Thymus (tissue), 11 donors: Measurements from ENCODE around the gene RABAC1. TPM values are rescaled to one million over a fixed set of nuclear protein-coding genes. Genes with fewer than 3 reads are reported as not detected.

Experiments used
- DNase-seq, 9 donors: peaks; one replicate each; pipeline ENCODE4 v3.0.0-alpha.2; 2013; ENCODE audit warnings: low spot score in 9 of 9, low read depth in 6 of 9, missing footprints in 1 of 9
- H3K27ac ChIP-seq, 2 donors: one replicate each; pipeline ENCODE4 v1.5.1; 2013; ENCODE audit warnings: control low read depth in 1 of 2, low read depth in 1 of 2, low read length in 1 of 2, mild to moderate bottlenecking in 1 of 2, moderate library complexity in 1 of 2
- H3K27me3 ChIP-seq, 2 donors: one replicate each; pipeline ENCODE4 v1.5.1; 2013; ENCODE audit warnings: low read length in 1 of 2; ENCODE audit not compliant: control insufficient read depth in 2 of 2, insufficient read depth in 1 of 2
- H3K36me3 ChIP-seq, 2 donors: one replicate each; pipeline ENCODE4 v1.5.1; 2013; ENCODE audit warnings: low read length in 1 of 2, mild to moderate bottlenecking in 1 of 2, moderate library complexity in 1 of 2; ENCODE audit not compliant: control insufficient read depth in 2 of 2, insufficient read depth in 2 of 2
- H3K4me1 ChIP-seq, 2 donors: one replicate each; pipeline ENCODE4 v1.5.1; 2013; ENCODE audit warnings: low read length in 2 of 2; ENCODE audit not compliant: control insufficient read depth in 2 of 2, insufficient read depth in 2 of 2
- H3K4me3 ChIP-seq, 2 donors: one replicate each; pipeline ENCODE4 v1.5.1; 2013; ENCODE audit warnings: low read length in 2 of 2, control low read depth in 1 of 2, mild to moderate bottlenecking in 1 of 2
- H3K9me3 ChIP-seq, 2 donors: one replicate each; pipeline ENCODE4 v1.5.1; 2013; ENCODE audit warnings: low read length in 1 of 2, mild to moderate bottlenecking in 1 of 2; ENCODE audit not compliant: control insufficient read depth in 2 of 2, insufficient read depth in 1 of 2
- WGBS: extraction: QIAGEN DNeasy Blood & Tissue Kit; methylation state at CpG from one replicate; pipeline ENCODE4 v1.1.7; 2013; 5-methylcytosine and 5-hydroxymethylcytosine counted together
- polyA plus RNA-seq: library from polyadenylated mRNA; stranded (reverse); fragments of 200-250 nt; gene quantifications from one replicate; pipeline ENCODE4 v1.2.3, GENCODE V29; 2013
- total RNA-seq: library from RNA; stranded (reverse); fragments of 120-200 nt; gene quantifications from one replicate; pipeline ENCODE4 v1.2.4, GENCODE V29; 2013
- donor health status: healthy.

The RABAC1 gene
- total and polyA plus RNA-seq, 2 donors: 111 to 116 TPM

DNA sequence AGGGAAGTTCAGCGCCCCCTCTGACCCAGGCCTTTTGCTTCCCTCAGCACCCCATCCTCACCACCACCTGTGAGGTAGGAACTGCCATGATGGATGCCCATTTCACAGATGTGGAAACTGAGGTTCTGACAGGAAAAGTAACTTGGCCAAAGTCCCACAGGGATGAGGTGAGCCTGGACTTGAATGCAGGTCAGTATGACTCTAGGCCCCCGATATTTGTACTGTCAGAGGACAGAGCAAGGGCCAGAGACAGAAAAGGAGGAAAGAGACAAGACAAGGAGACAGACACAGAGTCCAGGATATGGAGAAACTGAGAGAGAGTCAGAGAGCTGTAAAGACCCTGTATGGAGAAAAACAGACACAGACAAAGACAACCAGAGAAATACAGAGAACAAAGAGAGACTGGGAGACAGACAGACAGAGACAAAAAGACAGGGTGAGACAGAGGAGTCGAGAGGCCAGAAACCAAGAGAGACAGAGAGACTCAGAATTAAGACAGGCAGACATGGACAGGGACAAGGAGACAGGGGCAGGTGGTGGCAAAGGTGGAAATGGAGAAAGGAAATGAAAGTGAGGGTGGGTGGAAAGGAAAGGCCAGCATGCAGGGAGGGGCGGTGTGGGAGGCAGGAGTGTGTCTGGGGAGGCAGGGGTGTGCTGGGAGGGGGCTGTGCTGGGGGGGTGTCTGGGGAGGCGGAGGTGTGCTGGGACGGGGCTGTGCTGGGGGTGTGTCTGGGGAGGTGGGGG, 35.9 kb downstream of the RABAC1 start:
- H3K27ac ChIP-seq: no peak overlapping the region
- no peak for DNase-seq
- H3K4me1 ChIP-seq: peaks cover 0 to 17% of the 10 kb centered on the region in 2 donors
- H3K9me3 ChIP-seq: peaks cover 0 to 5% of the 10 kb centered on the region in 2 donors
- no peak overlapping the region for H3K4me3 ChIP-seq
- no peaks in the 10 kb centered on the region for H3K36me3 ChIP-seq
- WGBS: 49% methylated on average over 6 of the region's 6 CpGs
- peaks cover 34 to 97% of the 10 kb centered on the region in 2 donors for H3K27me3 ChIP-seq

DNA sequence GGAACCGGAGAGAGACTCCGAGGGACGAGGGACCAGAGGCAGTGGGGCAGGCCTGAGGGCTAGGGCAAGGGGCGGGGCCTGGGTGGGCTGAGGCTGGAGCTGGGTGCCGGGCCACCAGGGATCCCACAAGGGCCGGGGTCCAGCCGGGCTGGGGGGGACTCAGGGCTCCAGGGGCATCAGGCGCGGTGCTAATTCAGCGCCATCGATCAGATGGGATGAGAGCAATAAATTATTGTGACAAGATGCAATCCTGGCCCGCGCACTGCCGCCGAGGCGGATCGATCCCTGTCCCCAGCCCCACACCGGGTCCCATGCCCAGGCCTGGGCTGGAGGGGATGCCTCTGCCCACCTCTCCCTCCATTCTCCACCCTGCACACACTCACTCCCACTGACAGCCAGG, 36.5 kb downstream of the RABAC1 start:
- DNase-seq: no peak
- H3K27me3 ChIP-seq: peaks cover 29 to 97% of the 10 kb centered on the region in 2 donors
- peaks cover 0 to 11% of the 10 kb centered on the region in 2 donors for H3K4me1 ChIP-seq
- 24% methylated on average over 18 of the region's 18 CpGs for WGBS
- H3K4me3 ChIP-seq: no peak overlapping the region
- peaks cover 0 to 5% of the 10 kb centered on the region in 2 donors for H3K9me3 ChIP-seq
- H3K36me3 ChIP-seq: no peaks in the 10 kb centered on the region
- H3K27ac ChIP-seq: no peak overlapping the region

DNA sequence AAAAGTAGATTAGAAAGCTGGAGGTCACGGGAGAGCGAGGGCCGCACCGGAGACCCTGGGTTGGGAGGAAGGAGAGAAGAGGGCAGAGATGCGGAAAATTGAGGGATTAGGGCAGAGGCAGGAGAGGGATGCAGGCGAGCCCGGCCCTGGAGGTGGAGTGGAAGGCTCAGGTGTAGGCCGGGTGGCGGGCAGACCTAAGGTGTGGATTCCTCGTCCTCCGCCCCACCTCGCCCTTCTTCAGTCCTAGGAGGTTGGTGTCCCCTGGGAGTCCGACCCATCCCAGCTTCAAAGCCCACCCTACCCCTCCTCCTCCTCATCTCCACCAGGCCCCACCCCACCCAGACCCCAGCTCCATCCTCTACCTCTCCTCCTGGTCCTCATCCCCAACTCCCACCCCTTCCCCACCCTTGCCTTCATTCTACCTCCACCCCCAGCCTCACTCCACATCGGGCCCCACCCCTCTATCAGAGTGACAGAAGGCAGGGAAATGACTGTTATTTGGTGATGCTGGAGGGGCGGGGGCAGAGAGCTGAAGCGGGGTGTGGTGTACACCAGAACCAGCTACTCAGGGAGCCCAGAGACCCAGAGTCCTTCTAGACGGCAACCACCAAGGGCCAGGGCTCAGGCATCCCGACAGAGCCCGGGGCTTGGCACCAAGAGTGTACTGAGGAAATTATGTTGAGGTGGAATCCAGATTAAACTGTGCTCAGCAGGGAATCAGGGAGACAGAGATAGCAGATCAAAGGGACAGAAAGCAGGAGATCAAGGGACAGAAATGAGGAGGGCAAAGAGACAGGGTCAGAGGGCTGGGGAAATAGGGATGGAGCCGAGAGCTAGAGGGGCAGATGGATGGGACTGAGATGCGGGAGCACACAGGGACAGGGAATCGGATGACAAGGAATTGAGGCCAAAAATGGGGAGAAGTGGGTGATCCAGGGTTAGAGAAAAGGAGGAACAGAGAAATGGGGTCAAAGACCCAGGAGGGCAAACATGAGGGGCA, 37.2 kb downstream of the RABAC1 start:
- Histone ChIP-seq H3K9me3 (peaks cover 0 to 5% of the 10 kb centered on the region in 2 donors), H3K4me1 (peaks cover 0 to 10% of the 10 kb centered on the region in 2 donors), H3K36me3 (no peaks in the 10 kb centered on the region), H3K4me3 (no peak overlapping the region), H3K27me3 (peaks cover 29 to 97% of the 10 kb centered on the region in 2 donors), H3K27ac (no peak overlapping the region)
- DNase-seq: no peak
- WGBS: 35% methylated on average over 22 of the region's 22 CpGs

DNA sequence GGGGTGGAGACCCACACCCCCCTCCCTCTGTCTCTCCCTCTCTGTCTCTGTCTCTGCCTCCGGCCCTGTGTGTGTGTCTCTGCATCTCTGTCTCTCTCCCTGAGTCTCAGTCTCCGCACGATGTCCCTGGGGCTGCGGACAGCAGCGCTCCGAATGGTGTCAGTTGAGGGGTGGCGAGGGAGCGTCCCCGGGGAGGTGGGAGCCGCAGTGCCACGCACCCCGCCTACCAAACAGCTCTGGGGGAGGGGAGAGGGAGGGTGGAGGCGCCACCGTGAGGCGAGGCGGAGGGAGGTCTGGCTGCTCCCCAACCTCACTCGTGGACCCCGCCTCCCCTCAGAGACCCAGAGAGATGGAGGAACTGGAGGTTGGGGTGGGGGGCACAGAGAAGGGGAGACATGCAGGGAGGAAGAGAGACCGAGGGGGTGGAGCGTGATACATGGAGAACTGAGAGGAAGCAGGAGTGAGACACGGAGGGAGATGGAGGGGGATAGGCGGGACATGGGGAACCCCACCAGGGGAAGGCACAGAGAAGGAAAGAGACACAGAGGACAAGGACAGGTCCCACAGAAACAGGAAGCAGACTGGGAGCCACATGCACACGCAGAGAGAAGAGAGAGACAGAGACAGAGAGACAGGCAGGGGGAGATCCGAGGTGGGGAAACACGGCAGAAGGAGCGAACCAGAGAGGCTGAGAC, 38.1 kb downstream of the RABAC1 start:
- H3K27me3 ChIP-seq: peaks cover 26 to 97% of the 10 kb centered on the region in 2 donors
- H3K36me3 ChIP-seq: no peaks in the 10 kb centered on the region
- DNase-seq: peak in 1 of 9 donors; percentile 41
- H3K9me3 ChIP-seq: peaks cover 0 to 5% of the 10 kb centered on the region in 2 donors
- no peak overlapping the region for H3K27ac ChIP-seq
- peaks cover 0 to 12% of the 10 kb centered on the region in 2 donors for H3K4me1 ChIP-seq
- no peak overlapping the region for H3K4me3 ChIP-seq
- WGBS: 15% methylated on average over 26 of the region's 26 CpGs

DNA sequence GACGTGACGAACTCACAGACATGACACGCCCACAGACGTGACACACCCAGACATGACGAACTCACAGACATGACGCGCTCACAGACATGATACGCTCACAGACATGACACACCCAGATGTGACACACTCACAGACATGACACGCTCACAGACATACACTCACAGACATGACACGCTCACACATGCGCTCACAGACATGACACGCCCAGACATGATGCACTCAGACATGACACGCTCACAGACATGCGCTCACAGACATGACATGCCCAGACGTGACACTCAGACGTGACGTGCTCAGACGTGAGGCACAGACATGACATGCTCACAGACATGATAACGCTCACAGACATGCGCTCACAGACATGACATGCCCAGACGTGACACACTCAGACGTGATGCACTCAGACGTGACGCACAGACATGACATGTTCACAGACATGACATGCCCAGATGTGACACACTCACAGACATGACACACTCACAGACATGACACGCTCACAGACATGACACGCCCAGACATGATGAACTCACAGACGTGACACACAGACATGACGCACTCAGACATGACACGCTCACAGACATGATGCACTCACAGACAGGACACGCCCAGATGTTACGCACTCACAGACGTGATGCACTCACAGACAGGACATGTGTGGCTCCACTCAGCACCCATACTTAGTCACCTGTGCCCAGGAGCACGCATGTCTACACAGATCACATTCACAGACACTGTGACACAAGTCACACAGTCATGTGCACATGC, 39.0 kb downstream of the RABAC1 start:
- Histone ChIP-seq H3K9me3 (peaks cover 0 to 5% of the 10 kb centered on the region in 2 donors), H3K4me3 (no peak overlapping the region), H3K4me1 (peaks cover 4 to 21% of the 10 kb centered on the region in 2 donors), H3K27me3 (peaks cover 29 to 97% of the 10 kb centered on the region in 2 donors), H3K27ac (no peak overlapping the region), H3K36me3 (no peaks in the 10 kb centered on the region)
- DNase-seq: no peak
- WGBS: 92% methylated on average over 33 of the region's 33 CpGs

DNA sequence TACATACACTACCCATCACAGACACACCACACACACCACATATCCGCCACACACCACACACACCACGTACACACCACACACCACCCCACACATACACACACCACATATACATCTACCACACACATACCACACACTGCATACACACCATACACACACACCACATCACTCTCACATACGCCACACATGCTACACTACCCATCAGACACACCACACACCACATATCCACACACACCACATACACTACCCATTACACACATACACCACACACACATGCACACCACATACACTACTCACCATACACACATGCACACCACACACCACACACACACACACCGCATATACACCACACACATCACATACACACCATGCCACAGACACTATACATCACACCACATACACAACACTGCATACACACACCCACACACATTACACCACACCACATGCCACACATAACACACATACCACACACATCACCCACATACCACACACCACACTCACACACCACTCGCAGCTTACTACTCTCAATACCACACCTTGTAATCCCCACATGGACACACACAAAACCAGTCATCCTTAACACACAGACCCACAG, 40.4 kb downstream of the RABAC1 start:
- Histone ChIP-seq H3K4me1 (peaks cover 6 to 22% of the 10 kb centered on the region in 2 donors), H3K4me3 (no peak overlapping the region), H3K9me3 (no peaks in the 10 kb centered on the region), H3K36me3 (no peaks in the 10 kb centered on the region), H3K27me3 (peaks cover 34 to 97% of the 10 kb centered on the region in 2 donors), H3K27ac (no peak overlapping the region)
- DNase-seq: no peak
- WGBS: 96% methylated on average over 5 of the region's 5 CpGs

DNA sequence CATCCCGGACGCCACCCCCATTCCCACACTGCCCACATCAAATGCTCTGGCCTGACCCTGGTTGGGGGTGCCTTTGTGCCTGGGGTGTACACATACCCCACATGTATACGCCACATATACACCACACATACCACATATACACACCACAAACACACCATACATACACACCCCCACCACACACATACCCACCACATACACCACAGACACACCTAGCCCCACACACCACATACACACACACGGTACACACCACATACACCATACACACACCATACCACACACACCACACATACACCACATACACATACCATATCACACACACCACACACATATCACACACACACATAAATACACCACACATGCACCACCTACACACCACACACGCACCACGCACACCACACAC, 41.0 kb downstream of the RABAC1 start:
- no peak for DNase-seq
- 62% methylated on average over 6 of the region's 6 CpGs for WGBS
- Histone ChIP-seq H3K27ac (no peak overlapping the region), H3K4me3 (no peak overlapping the region), H3K4me1 (peaks cover 6 to 22% of the 10 kb centered on the region in 2 donors), H3K27me3 (peaks cover 37 to 99% of the 10 kb centered on the region in 2 donors), H3K36me3 (no peaks in the 10 kb centered on the region), H3K9me3 (no peaks in the 10 kb centered on the region)

DNA sequence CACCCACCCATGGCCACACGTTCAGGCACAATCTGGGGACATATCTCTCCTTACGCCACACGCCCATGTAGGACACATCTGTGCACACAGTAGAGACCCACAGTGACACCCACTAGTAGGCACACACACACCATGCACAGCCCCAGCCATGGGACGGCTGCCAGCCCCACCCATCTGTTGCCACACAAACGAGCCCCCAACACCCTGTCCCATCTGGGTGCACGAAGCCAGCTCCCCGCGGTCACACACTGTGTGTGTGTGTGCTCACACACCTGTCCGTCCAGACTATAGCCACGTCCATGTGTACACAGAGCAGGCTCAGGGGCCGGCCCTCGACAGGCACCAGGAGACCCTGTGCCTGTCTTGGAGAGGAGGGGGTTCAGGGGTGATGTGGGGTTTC, 41.4 kb downstream of the RABAC1 start:
- WGBS: 69% methylated on average over 12 of the region's 12 CpGs
- Histone ChIP-seq H3K9me3 (no peaks in the 10 kb centered on the region), H3K27me3 (peaks cover 34 to 99% of the 10 kb centered on the region in 2 donors), H3K4me3 (no peak overlapping the region), H3K36me3 (no peaks in the 10 kb centered on the region), H3K4me1 (peaks cover 6 to 24% of the 10 kb centered on the region in 2 donors), H3K27ac (no peak overlapping the region)
- DNase-seq: no peak
